Erythroblast (primary cell): ENCODE results near the gene LFNG.
"Not testable (repeated sequence)": the region's sequence is repeated elsewhere in the genome, so short reads cannot be mapped to it uniquely, and the experiment has no call there.

Experiments
- DNase-seq, 2 experiments: peaks; one replicate each; lab custom pipeline; 2025; lab: John Stamatoyannopoulos, UW
- GATA1 ChIP-seq: IDR thresholded peaks from 2 replicates; pipeline ENCODE4 v1.6.1; 2011; ENCODE audit warnings: low read depth, mild to moderate bottlenecking, control low read depth, low read length, moderate library complexity
- POLR2A ChIP-seq: IDR thresholded peaks from 2 replicates; pipeline ENCODE4 v1.6.1; 2011; ENCODE audit warnings: mild to moderate bottlenecking, low read length

Gene LFNG

DNA sequence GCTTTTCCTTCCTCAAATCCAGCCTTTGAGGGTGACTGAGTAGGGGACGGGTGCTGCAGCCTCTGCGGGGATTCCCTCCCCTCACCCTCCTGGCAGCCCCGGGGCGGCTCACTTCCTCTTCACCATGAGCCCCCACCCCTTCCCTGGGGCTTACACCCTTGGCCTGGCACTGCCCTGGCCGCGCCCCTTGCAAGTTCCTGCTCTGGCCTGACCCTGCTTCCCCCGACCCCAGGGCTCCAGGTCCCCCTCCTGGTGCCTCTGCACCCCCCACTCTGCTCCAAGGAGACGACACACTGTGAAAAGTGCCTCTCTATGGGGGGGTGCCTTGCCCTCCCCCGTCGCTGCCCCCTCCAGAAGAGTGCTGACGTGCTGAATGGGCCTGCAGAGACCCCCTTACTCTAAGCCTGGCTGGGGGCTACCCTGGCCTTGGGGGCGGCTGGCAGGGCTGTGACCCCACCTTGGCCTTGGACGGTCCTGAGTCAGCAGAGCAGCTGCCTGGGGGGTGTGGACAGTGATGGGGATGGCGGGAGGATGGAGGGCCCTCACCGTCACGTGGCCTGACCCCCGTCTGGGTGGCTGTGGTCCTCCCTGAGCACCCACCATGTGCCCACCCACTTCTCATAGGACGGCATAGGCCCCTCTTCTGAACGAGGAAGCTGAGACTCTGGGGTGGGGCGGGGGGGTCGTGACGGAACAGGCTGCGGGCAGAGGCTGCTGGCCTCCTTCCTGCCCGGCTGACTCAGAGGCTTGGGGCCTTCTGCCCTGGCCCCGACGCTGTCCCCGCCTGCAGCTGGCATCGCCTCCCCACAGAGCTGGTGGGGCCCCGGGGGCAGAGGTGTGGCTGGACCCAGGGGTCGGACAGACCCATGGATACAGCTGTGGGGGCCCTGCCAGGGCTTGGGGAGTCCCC, 9.8 kb downstream of the LFNG start:
- TF ChIP-seq GATA1 (no peak), POLR2A (no peak)
- peak in 1 of 2 experiments; percentile 14 for DNase-seq

- TF ChIP-seq POLR2A (no peak), GATA1 (no peak)
- DNase-seq: peak in 1 of 2 experiments; percentile 21
Measured at GRCh38 chr7:2530071-2530987, 10.8 kb downstream of the LFNG start.

DNA sequence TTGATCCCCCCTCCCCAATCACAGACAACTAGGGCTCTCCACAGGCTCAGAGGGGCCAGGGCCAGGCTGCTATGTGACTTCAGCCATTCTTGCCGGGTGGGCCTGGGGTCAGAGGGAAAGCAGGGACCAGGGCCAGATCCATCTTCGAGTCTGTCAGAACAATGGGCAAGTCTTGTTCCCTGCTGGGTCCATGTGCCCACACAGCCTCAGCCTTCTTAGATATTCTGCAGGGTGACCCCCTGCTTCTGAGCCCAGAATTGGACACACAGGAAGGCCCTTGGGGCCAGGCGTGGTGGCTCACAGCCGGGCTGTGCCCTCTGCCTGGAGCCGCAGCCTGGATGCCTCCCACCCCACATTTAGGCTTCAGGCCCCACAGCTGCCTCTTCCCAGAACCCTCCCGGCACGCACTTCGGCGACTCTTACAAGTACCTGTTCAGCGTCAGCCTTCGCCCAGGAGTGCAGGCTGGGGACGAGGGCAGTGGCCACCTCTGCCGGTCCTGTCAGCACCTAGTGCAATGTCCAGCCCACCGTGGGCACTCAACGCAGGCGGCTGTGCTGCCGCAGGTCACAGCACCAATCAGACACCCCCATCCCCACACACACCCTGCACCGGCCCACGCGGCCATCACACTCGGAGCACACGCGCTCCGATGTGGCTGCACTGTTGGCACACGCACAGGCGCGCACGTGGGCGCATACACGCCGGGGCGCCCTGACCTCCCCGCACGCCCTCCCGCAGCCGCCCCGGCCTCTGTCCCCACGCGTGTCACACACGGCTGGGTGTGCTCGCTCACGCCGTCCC, 11.6 kb downstream of the LFNG start:
- not testable (repeated sequence) for DNase-seq

DNA sequence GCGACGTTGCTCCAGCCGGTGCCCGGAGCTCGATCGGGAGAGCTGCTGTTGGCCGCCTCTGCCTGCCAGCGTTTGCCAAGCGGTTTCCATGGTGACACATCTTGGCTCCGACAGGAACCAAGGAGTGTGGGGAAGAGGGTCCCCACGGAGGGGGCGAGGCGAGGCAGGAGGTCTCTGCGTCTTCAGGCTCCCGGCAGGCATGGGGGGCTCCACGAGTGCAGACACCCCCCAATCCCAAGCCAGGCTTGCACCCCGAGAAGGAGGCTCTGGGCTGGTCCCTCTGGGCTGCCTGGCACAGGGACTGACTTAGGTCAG, 12.2 kb downstream of the LFNG start:
- not testable (repeated sequence) for DNase-seq

DNA sequence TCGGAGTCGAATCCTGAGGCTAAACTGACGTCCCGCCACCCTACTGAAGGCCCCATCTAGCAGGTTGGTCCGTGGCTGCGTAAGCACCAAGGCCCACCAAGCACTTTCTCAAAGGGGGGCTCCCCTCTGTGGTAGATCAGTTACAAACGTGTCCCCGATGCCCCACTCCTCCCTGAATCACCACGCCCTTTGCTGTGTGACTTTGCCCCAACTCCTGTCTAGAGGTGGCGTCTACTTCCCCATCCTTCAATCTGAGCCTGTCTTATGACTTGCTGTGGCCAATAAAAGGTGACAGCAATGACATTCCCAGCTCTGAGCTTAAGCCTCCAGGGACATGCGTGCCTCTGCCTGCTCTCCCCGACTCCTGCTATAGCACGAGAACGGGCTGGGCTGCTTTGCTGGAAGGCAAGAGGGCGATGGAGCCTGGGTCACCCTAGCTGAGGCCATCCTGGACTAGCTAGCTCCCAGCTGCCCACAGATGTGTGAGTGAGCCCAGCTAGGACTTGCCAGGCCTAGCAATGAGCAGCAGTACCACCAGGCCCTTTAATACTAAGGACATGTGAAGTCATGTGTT, 12.7 kb downstream of the LFNG start:
- not testable (repeated sequence) for DNase-seq

- not testable (repeated sequence) for DNase-seq
Measured at GRCh38 chr7:2532816-2533215, 13.2 kb downstream of the LFNG start.

- not testable (repeated sequence) for DNase-seq
Measured at GRCh38 chr7:2533566-2533965, 14.0 kb downstream of the LFNG start.

GRCh38 chr7:2534214-2534613, 14.6 kb downstream of the LFNG start:
- DNase-seq: not testable (repeated sequence)

GRCh38 chr7:2535872-2536627, 16.5 kb downstream of the LFNG start:
- DNase-seq: not testable (repeated sequence)

DNA sequence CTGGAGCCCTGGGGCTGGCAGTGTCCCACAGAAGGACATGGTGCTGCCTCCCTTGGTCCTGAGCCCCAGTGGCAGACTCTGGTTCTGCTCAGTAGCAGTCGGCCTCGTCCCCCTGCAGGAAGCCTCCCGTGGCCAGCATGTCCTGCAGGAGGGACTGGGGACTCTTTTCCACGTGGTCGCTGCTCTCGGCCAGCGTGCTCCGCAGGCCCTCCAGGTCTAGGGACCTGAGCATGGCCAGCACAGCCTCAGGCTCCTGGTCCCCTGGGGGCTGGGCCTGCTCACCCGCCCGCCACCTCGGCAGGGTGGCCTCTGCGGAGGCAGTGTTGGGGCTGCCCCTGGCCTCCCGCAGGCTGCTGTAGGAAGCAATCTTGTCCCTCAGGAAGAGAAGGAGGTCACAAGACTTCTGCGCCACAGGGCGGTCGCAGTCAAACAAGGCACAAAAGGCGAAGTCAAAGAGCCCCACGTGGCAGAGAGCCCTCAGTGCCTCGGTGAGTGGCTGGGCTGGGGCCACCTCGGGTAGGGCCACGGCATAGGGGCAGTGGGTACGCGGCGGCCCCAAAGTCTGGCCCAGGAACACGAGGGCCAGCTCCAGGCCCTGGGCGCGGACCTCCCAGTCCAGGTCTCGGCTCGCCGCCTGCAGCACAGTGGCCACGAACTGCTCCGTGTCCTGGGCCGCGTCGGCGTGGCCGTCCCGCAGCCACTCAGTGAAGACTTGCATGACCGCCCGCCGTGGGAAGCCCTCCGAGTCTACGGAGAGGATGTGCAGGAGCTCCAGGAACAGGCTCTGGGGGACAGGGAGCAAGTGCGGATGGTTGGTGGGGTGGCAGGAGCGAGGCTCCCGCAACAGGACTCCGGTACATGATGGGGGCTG, 18.6 kb downstream of the LFNG start:
- TF ChIP-seq POLR2A: no peak
- TF ChIP-seq GATA1: no peak
- DNase-seq: no peak

GRCh38 chr7:2539031-2539911, 19.7 kb downstream of the LFNG start:
- no peak for DNase-seq
- no peak for TF ChIP-seq POLR2A
- TF ChIP-seq GATA1: no peak

DNA sequence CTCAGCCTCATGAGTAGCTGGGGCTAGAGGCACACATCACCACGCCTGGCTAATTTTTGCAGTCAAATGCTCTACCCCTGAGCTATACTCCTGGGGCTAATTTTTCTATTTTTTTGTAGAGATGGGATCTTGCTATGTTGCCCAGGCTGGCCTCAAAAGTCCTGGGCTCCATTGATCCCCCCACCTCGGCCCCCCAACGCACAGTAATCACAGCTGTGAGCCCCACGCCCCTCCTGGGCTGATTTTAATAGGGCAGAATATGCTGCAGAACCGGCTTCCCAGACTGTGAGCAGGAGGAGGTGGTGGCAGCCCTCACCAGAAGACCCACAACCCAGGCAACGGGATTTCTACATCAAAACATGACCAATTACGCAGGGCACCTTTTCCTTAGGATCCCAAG, 20.6 kb downstream of the LFNG start:
- DNase-seq: no peak
- TF ChIP-seq POLR2A: no peak
- TF ChIP-seq GATA1: no peak
